Activated naive CD8-positive, alpha-beta T cell treated with anti-CD3 and anti-CD28 coated beads, Interleukin-2, amount 50 U/mL, for 16 hours (primary cell): ENCODE measurements around the gene TXNRD1.
"Not testable (repeated sequence)": the region's sequence is repeated elsewhere in the genome, so short reads cannot be mapped to it uniquely, and the experiment has no call there.

Source experiments
- DNase-seq: peaks from one replicate; pipeline ENCODE4 v3.0.0-alpha.2; 2020; ENCODE audit warnings: low read depth, low spot score

Gene TXNRD1

DNA sequence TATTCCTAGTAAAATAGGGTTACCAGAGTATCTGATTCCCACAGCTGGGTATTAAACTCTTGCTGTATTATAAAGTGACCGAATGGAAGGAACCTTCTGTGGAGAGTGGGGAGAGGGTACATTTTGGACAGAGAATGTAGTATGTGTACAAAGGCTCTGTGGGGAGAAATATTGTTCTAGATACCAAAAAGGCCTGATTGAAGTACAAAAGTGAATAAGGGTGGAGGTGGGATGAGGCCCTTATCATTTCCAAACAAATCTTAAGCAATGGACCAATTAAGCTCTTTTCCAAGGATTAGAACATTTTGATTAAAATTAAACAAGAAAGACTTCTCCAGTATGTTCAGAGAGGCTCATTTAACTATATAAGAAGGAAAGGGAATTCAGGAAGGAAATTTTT, 108.3 kb downstream of the TXNRD1 start:
- no peak for DNase-seq

DNA sequence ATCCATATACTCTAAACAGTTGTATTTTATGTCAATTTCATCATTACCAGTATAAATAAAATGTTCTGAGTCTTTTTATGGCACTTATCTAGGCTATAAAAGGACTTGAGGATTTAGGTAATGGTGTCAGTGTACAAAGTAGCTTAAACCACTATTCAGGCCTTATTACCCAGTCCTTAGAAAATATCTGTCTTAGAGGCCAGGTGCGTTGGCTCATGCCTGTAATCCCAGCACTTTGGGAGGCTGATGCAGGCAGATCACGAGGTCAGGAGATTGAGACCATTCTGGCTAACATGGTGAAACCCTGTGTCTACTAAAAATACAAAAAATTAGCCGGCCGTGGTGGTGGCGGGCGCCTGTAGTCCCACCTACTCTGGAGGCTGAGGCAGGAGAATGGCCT, 112.7 kb downstream of the TXNRD1 start:
- not testable (repeated sequence) for DNase-seq

DNA sequence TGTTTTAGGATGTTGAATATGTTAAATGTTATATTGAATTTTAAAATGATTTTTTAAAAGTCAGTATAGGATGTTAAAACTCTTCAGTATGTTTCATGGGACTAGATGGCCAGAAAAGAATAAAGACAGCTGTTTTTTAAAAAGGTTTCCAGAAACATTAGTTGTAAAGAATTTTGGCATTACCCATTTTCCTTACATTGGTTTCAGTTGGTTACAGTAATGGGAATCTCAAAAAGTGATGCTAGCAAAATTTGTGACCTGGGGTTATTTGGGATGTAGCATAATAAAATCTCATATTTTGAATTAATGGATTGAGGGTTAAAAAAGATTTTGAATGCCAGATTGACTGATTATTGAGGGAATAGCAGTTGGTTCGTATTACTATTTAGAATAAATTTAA, 113.2 kb downstream of the TXNRD1 start:
- no peak for DNase-seq

DNA sequence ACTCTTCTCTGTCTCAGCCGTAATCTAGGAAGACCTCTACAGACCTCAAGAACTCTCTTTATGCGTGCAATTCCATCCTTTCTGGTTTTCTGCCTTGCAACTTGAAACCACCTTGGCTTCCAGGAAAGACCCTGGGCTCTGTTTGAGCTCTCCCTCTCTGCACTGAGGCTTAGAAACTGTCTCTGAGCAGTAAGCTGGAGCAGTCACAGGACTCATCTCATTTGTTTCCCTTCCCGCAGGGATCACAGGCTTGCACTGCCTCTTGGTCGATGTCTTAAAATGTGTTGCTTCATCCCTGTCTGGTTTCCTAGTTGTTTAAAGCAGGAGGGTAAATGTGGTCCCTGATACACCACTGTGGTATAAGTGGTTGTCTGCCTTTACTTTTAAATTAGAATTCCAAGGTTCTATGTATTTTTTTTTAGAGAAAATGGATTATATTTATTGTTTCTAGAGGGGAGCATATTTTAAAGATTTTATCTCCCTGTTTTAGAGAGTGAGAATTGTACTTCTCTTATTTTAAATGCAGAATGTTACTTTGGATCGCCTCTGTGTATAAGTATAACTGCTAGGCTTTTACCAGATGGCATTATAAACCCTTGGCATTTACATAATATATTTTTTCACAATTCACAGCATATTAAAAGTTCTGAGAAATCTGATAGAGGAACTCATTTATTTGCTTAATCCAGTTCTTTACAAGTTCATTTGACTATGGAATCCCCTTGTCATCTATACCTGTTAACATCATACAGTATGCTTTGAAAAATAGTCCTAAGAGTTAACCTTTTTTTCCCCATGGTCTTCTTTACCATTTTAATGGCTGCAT, 114.3 kb downstream of the TXNRD1 start:
- no peak for DNase-seq

DNA sequence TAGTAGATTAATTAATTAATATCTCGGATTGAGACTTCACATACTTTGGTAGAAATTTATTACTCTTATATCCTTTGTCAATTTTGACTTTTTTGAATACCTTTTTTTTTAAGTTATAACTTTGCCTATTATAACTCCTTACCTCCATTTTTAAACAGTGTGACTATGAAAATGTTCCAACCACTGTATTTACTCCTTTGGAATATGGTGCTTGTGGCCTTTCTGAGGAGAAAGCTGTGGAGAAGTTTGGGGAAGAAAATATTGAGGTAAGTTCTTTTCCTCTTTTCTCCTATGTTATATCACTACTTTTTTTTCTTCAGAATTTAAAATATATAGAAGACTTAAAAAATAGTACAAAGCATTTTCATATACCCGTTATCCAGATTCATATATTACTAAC, 115.8 kb downstream of the TXNRD1 start:
- no peak for DNase-seq

DNA sequence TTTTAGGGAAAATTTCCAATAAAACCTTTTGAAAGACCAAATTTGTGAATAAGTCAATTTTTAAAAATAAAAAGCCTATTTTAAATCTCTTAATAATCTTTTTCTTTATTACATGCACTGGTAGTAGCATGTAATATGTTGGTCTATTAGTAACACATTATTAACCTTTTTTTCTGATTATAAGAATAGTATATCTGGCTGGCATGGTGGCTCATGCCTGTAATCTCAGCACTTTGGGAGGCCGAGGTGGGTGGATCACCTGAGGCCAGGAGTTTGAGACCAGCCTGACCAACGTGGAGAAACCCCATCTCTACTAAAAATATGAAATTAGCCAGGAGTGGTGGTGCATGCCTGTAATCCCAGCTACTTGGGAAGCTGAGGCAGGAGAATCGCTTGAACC, 116.7 kb downstream of the TXNRD1 start:
- DNase-seq, result not testable (repeated sequence)

DNA sequence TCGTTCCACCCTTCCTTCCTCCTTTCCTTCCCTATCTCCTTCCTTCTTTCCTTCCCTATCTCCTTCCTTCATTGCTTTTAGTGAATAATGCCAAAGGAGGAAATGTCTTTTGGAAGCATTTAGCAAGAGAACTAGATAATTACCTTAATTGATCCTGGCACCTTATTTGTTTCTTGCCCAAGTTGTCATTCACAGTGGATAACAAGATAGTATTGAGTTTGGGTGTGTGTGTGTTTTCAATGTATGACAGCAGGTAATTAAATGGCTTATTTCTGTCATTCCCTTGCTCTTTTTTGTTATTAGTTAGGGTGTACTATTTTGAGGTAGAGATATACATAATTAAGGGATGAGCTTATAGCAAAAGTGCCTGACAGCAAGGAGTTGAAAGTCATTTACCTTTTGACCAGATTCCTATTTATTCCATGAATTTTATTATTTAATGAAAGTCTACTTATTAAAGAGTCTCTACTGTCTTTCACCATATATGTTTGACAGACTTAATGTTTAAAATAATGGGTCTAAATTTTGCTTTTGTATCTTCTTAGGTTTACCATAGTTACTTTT, 118.2 kb downstream of the TXNRD1 start:
- DNase-seq, result no peak

DNA sequence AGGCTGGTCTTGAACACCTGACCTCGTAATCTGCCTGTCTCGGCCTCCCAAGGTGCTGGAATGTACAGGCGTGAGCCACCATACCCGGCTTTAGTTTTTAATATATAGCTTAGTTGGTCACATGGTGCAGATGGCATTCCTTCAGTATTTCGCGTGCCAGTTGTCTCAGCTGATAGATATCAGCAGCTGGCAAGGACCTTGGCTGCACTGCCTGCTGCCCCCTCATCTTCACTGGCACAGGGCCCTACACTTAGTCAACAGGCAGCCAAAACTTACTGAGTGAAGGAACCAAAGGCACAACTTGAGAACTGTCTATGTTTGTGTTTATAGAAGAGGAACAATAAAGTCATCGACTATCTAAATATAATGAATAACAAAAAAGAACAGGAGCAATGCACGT, 119.0 kb downstream of the TXNRD1 start:
- DNase-seq, result no peak

DNA sequence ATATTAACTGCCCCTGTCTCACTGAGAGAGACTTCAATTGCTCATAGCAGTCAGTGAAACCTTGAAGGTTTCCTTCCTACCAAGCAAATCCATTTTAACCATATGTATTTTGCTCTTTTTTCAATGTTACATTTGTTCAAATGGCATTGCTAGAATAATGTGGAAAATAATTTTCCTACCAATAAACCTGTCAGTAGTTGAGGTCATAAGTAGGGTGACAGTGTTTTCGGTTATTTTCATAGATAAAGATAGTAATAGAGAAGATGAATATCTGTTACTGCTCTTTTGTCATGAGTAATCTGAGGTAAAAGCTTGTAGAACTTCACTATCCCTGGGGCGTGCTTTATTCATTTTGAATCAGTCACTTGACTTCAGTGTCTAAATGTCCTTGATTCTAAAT, 120.5 kb downstream of the TXNRD1 start:
- DNase-seq, result no peak

DNA sequence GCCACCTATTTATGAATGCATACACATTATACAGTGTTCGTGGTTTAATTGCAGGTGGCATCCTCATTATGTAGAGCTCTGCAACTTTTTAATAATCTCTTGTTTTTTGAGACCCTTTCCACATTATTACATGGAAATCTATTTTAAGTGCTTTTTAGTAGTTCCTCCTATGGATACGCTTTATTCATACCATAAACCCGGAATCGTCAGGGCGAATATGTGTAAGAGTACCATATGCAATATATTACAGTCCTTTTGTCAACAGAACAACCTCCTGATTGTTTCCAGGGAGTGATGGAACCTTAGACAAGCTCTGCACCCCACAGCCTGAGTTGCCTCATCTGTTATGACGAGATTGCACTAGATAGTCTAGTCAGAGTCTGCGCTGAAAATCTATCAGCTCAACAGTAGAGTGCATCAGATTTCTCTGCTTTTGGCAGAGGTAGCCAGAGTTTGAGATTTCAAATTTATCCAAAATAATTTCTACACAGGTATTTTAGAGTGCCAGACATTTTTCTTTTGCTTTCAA, 121.5 kb downstream of the TXNRD1 start:
- DNase-seq, result no peak

DNA sequence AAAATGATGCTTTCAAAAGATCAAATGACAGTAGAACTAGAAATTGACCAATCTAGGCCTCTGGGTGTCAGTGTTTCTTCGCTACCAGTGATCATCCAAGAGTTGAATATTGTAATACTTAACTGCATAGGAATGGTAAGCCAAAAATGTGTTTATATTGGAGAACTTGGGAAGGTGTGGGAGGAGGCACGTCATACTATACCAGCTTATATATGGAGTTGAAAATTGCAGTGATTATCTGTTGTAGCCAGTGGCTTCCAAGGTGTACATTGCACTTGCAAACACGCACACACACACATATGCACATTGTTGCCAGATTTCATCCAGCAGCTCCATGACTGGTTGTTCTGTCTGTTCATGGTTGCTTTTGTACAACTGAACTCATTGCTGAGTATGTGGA, 124.1 kb downstream of the TXNRD1 start:
- no peak for DNase-seq

DNA sequence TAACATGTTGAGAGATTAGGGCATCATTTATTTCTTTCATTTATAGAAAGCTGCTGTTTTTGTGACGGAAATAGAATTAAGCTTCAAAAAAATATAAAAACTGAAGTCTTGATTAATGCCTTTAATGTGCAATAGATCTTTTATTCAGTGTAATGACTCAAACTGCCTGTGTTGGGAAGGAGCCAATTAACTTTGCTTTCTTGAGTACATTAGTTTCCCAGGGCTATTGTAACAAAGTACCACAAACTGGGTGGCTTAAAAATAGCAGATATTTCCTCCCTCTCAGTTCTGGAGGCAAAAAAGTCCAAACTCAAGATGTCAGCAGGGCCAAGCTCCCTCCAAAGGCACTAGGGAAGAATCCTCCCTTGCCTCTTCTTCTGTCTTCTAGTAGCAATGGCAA, 124.6 kb downstream of the TXNRD1 start:
- DNase-seq, result no peak

DNA sequence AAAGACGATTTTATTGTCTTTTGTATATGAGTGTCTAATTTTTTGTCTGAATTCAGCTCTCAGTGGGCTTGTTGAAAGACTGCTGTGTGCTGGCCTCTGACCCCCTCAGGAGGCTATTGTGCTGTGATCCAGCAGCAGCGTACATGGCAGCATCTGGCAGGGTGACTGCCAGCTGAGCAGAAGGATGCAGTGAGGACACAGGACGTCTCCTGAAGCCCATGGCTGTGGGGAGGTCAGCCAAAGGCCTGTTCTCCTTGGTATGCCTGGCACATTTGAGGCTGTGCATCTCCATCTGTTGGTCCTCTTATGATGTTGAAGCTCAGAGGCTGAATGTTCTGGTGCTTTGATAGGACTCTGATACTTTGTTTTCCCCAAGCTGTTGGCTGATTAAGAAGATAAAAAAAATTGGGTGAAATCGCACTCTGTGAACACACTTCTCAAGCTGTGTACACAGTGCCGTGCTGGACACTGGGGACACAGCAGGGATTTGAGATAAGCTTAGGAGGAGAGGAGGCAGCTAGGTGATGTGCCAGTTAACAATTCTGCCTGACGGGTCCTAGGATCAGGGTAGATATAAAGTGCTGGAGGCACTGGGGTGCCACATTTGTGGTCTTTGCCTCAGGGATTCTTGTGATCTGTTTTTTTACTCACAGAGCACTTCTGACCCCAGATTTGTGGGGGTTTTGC, 125.5 kb downstream of the TXNRD1 start:
- DNase-seq, result no peak

DNA sequence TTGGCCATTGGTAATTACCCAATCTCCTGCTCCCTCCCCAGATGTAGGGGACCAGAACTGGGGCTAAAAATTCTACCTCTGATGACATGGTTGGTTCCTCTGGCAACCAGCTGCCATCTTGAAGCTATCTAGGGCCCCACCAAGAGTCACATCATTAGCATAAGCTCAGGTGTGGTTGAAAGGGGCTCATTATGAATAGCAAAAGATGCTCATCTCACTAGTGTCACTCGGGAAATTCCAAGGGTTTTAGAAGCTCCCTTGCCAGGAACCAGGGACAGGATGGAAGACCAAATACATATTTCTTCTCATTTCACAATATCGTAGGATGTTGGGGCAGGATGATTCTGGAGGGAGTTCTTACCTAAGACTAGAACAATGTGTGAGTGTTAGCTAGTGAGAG, 126.6 kb downstream of the TXNRD1 start:
- no peak for DNase-seq

DNA sequence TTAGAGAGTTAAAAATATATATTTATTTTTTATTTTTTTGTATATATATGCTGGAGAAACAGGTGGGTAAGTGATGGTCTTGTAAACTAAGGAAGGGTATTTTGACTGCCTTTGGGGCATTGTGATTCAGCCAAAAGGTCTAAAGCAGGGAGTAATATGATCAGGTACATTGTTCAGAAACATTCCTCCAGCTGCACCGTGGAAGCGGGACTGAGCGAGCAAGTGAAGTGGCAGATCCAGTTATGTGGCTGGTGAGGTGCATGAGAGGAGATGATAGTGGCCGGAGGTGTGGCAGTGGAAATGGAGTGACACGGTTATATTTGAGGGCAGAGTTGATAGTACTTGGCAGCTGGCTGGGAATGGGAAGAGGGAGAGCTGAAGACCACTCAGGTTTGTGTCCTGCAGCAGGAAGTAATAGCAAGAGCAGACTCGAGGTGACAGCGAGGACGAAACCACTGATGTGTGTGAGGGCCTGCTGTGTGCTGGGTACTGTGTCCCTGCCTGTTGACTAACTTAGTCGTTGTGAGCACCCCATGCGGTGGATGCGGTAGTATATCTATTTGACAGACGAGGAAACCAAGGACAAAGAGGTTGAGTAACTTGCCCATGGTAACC, 127.2 kb downstream of the TXNRD1 start:
- DNase-seq, result no peak

DNA sequence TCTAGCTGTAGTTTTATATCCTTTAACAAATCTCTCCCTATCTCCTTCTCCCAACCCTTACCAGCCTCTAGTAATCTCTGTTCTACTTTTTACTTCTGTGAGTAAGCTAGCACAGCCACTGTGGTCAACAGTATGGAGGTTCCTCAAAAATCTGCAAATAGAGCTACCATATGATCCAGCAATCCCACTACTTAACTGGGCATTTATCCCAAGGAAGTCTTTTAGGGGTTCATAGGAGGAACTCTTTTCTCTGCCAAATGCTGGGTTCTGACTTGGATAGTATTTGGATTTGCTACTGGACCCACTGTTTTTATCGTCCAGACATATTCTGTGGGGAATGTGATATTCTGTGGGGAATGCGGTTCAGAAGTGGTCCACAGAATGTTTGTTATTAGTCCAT, 129.1 kb downstream of the TXNRD1 start:
- no peak for DNase-seq

DNA sequence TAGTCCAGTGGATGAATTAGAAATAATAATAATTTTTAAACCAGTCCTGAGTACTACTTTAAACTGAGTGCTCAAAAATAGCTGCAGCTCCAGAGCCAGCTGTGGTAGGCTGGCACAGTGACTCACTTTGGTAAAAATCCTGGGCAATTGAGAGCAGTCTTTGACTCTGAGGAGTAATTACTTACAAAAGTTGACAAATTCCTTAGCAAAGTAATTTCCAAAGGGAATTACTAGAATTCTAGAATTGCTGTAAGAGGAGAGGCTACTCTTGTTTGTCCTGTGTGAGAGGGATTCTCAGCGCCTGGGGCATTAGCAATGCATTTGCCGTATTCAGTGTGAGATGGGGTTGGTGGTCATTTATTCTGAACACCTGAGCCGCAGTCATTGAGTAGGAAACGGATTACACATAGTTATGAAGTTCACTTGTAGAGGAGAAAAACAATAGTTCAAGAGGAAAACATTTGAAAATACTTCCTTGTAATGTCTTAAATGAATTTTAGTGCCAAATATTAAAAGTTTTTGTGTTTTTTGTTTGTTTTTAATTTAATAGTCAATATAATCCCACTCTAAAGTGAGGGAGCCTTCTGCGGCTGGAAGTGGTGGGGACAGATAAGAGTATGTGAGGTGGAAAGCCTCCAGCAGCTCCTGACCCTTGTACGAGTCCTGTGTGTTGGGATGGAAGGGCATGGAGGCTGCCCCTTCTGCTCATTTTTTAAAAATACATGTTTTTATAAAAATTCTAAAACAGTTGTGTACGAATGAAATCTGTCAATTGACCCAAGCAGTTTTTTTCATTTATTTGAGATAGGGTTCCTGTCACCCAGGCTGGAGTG, 129.9 kb downstream of the TXNRD1 start:
- no peak for DNase-seq

DNA sequence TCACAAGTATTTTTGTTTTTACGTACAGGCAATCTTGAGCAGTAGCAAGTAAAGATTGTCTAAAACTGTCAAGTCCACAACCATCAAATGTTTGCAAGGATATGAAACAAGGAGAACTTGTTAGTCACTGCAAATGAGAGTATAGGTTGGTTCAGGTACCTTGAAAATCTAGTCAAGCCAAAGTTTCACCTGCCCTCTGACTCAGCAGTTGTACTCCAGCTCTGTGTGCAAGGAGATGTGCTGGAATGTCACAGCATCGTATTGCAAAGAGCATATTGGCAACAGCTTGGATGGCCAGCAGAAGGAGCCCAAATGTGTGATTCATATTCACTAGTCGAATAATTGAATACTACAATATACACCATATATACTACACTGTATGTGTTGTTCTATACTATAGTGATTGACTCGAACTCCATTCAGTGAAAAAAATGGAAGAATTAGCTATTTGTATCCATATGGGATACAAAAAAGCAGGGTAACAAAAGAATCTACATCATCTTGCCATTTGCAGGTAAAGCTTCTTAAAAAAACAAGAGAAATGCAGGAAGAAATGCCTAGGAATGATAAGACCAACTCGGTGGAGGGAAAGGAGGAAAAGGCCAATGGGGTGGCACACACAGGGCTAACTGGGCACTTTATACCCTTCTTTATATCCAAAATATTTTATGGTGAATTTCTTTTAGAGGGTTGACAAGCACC, 131.9 kb downstream of the TXNRD1 start:
- DNase-seq, result no peak

DNA sequence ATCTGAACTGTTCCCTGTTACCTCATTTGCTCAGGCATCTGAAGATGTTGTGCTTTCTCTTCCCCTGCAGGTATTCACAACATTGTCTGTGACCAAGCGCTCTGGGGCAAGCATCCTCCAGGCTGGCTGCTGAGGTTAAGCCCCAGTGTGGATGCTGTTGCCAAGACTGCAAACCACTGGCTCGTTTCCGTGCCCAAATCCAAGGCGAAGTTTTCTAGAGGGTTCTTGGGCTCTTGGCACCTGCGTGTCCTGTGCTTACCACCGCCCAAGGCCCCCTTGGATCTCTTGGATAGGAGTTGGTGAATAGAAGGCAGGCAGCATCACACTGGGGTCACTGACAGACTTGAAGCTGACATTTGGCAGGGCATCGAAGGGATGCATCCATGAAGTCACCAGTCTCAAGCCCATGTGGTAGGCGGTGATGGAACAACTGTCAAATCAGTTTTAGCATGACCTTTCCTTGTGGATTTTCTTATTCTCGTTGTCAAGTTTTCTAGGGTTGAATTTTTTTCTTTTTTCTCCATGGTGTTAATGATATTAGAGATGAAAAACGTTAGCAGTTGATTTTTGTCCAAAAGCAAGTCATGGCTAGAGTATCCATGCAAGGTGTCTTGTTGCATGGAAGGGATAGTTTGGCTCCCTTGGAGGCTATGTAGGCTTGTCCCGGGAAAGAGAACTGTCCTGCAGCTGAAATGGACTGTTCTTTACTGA, 132.9 kb downstream of the TXNRD1 start:
- no peak for DNase-seq

DNA sequence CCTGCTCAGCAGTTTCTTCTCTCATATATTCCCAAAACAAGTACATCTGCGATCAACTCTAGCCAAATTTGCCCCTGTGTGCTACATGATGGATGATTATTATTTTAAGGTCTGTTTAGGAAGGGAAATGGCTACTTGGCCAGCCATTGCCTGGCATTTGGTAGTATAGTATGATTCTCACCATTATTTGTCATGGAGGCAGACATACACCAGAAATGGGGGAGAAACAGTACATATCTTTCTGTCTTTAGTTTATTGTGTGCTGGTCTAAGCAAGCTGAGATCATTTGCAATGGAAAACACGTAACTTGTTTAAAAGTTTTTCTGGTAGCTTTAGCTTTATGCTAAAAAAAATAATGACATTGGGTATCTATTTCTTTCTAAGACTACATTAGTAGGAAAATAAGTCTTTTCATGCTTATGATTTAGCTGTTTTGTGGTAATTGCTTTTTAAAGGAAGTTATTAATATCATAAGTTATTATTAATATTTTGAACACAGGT, 133.5 kb downstream of the TXNRD1 start:
- no peak for DNase-seq
